Astrocyte (in vitro differentiated cells and primary cell): Measurements from ENCODE around the gene FAM163A. TPM values are rescaled to one million over a fixed set of nuclear protein-coding genes. Genes with fewer than 3 reads are reported as not detected.
"Not testable (repeated sequence)": the region's sequence is repeated elsewhere in the genome, so short reads cannot be mapped to it uniquely, and the experiment has no call there.

Experiments
- DNase-seq: peaks from one replicate; pipeline ENCODE4 v3.0.0-alpha.2; 2010; ENCODE audit warnings: low read depth
- FAIRE-seq: peaks from 2 replicates; lab custom pipeline; 2011; peaks lifted over from hg19 to GRCh38; lab: Jason Lieb, UNC
- H2AFZ ChIP-seq: 2 replicates; pipeline ENCODE4 v1.6.0; 2012; ENCODE audit warnings: low read depth, low read length, inconsistent platforms
- H3K27ac ChIP-seq: 2 replicates; pipeline ENCODE4 v1.5.1; 2011; ENCODE audit warnings: low read depth, low read length, inconsistent platforms
- H3K27me3 ChIP-seq: 2 replicates; pipeline ENCODE4 v1.6.0; 2011; ENCODE audit warnings: low read length, inconsistent platforms; ENCODE audit not compliant: insufficient read depth
- H3K36me3 ChIP-seq: 2 replicates; pipeline ENCODE4 v1.5.1; 2011; ENCODE audit warnings: low read length, inconsistent platforms; ENCODE audit not compliant: insufficient read depth
- H3K4me1 ChIP-seq: 2 replicates; pipeline ENCODE4 v1.5.1; 2011; ENCODE audit warnings: low read length, inconsistent platforms; ENCODE audit not compliant: insufficient read depth
- H3K4me2 ChIP-seq: 2 replicates; pipeline ENCODE4 v1.6.0; 2012; ENCODE audit warnings: low read length, inconsistent platforms
- H3K4me3 ChIP-seq: 2 replicates; pipeline ENCODE4 v1.5.1; 2011; ENCODE audit warnings: low read depth, mild to moderate bottlenecking, low read length, inconsistent platforms; ENCODE audit not compliant: insufficient read depth
- H3K79me2 ChIP-seq: 2 replicates; pipeline ENCODE4 v1.6.0; 2012; ENCODE audit warnings: mild to moderate bottlenecking, low read length, inconsistent platforms; ENCODE audit not compliant: insufficient read depth
- H3K9ac ChIP-seq: 2 replicates; pipeline ENCODE4 v1.6.0; 2012; ENCODE audit warnings: mild to moderate bottlenecking, low read length, inconsistent platforms
- H3K9me3 ChIP-seq: 2 replicates; pipeline ENCODE4 v1.5.1; 2012; ENCODE audit warnings: low read depth, mild to moderate bottlenecking, low read length, inconsistent platforms; ENCODE audit not compliant: insufficient read depth
- H4K20me1 ChIP-seq: 2 replicates; pipeline ENCODE4 v1.6.0; 2012; ENCODE audit warnings: low read length, inconsistent platforms; ENCODE audit not compliant: insufficient read depth
- H3K27ac Mint-ChIP-seq: one replicate; pipeline ENCODE4 v1.8.0; 2021; ENCODE audit warnings: mild to moderate bottlenecking, mixed read lengths; ENCODE audit not compliant: unreplicated experiment
- H3K27me3 Mint-ChIP-seq: one replicate; pipeline ENCODE4 v1.8.0; 2021; ENCODE audit warnings: low read depth, mixed read lengths; ENCODE audit not compliant: unreplicated experiment
- H3K36me3 Mint-ChIP-seq: one replicate; pipeline ENCODE4 v1.8.0; 2021; ENCODE audit warnings: low read depth, mixed read lengths; ENCODE audit not compliant: unreplicated experiment
- H3K4me1 Mint-ChIP-seq: one replicate; pipeline ENCODE4 v1.8.0; 2021; ENCODE audit warnings: low read depth, mixed read lengths; ENCODE audit not compliant: unreplicated experiment
- H3K4me3 Mint-ChIP-seq: one replicate; pipeline ENCODE4 v1.8.0; 2021; ENCODE audit warnings: mild to moderate bottlenecking, moderate library complexity, mixed read lengths; ENCODE audit not compliant: unreplicated experiment
- H3K9me3 Mint-ChIP-seq: one replicate; pipeline ENCODE4 v1.8.0; 2021; ENCODE audit warnings: mild to moderate bottlenecking, mixed read lengths; ENCODE audit not compliant: unreplicated experiment
- EZH2 ChIP-seq: IDR thresholded peaks from 2 replicates; pipeline ENCODE4 v1.6.1; 2012; ENCODE audit warnings: mild to moderate bottlenecking, low read length, inconsistent platforms; ENCODE audit not compliant: insufficient read depth
- total RNA-seq: library from RNA; stranded (reverse); gene quantifications from 2 replicates; pipeline ENCODE4 v1.2.1, GENCODE V29; 2021
- TF ChIP-seq, protein P1 (sequence below): IDR thresholded peaks from 2 replicates; pipeline ENCODE4 v1.5.1; 2011; ENCODE audit warnings: low read depth, mild to moderate bottlenecking, inconsistent platforms, low read length, moderate library complexity; ENCODE audit not compliant: insufficient read depth

The FAM163A gene
- total RNA-seq, 1 donor from 2014 or later: not detected

DNA sequence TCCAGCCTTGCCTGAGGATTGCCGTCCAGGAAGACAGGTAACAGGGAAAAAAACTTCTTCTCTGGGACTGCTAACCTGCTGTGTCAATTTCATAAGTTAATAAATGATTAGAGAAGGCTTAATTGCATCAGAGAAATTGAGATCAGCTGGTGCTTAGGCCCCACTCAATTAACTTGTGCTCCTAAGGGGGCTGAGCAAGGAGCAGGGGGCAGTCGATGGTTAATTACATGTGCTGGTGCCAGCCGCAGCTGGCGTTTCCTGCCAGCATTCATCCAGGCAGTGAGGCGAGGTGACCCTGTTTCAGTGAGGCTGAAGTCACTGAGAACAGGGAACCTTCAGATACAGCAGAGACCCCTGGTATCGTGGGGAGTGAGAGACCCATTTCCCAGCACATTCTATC is 60.0 kb downstream of the FAM163A start:
- FAIRE-seq: no peak
- H3K4me1 Mint-ChIP-seq: peaks cover 6% of the 10 kb centered on the region

DNA sequence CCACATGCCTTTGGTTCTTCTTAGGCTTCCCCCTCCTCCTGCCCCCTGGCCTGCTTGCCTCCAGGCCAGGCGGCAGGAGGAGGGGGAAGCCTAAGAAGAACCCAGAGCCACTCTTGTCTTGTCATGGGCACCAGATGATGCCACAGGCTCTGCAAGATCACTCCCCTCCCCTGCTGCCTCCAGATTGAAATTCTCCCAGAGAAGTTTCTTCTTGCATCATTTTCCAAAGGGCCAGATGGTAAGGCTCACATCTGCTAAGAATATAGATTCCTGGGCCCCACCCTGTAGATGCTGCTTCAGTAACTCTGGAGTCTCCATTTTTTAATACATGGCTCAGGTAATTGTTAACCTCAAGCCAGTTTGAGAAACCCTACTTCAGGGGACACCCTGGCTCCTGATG is 60.8 kb downstream of the FAM163A start:
- Histone ChIP-seq H2AFZ (no peak overlapping the region), H3K79me2 (no peaks in the 10 kb centered on the region), H3K27me3 (peaks cover 44% of the 10 kb centered on the region), H3K9ac (no peak overlapping the region), H3K27ac (no peak overlapping the region), H3K4me1 (peaks cover 15% of the 10 kb centered on the region), H3K4me3 (no peak overlapping the region), H3K36me3 (no peaks in the 10 kb centered on the region), H4K20me1 (no peaks in the 10 kb centered on the region), H3K4me2 (no peak overlapping the region), H3K9me3 (no peaks in the 10 kb centered on the region)
- Mint-ChIP-seq H3K4me1 (peaks cover 10% of the 10 kb centered on the region), H3K4me3 (no peak overlapping the region), H3K9me3 (no peaks in the 10 kb centered on the region), H3K27ac (no peak overlapping the region), H3K36me3 (no peaks in the 10 kb centered on the region), H3K27me3 (peaks cover 42% of the 10 kb centered on the region)
- no peak for FAIRE-seq
- TF ChIP-seq, protein P1, sequence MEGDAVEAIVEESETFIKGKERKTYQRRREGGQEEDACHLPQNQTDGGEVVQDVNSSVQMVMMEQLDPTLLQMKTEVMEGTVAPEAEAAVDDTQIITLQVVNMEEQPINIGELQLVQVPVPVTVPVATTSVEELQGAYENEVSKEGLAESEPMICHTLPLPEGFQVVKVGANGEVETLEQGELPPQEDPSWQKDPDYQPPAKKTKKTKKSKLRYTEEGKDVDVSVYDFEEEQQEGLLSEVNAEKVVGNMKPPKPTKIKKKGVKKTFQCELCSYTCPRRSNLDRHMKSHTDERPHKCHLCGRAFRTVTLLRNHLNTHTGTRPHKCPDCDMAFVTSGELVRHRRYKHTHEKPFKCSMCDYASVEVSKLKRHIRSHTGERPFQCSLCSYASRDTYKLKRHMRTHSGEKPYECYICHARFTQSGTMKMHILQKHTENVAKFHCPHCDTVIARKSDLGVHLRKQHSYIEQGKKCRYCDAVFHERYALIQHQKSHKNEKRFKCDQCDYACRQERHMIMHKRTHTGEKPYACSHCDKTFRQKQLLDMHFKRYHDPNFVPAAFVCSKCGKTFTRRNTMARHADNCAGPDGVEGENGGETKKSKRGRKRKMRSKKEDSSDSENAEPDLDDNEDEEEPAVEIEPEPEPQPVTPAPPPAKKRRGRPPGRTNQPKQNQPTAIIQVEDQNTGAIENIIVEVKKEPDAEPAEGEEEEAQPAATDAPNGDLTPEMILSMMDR: no peak
- no peak for DNase-seq

More for the DNA sequence above, 60.0 kb downstream of the FAM163A start:
- Histone ChIP-seq H3K4me2 (no peak overlapping the region), H3K27me3 (peaks cover 44% of the 10 kb centered on the region), H2AFZ (no peak overlapping the region), H3K9me3 (no peaks in the 10 kb centered on the region), H3K4me3 (no peak overlapping the region), H3K4me1 (peaks cover 9% of the 10 kb centered on the region), H3K79me2 (no peaks in the 10 kb centered on the region), H3K36me3 (no peaks in the 10 kb centered on the region), H4K20me1 (no peaks in the 10 kb centered on the region), H3K9ac (no peak overlapping the region), H3K27ac (no peak overlapping the region)
- Mint-ChIP-seq H3K27me3 (peaks cover 45% of the 10 kb centered on the region), H3K36me3 (no peaks in the 10 kb centered on the region), H3K9me3 (no peaks in the 10 kb centered on the region), H3K27ac (no peak overlapping the region), H3K4me3 (no peak overlapping the region)
- no peak for TF ChIP-seq EZH2
- TF ChIP-seq, protein P1: no peak
- no peak for DNase-seq

GRCh38 chr1:179804417-179804816 is 61.3 kb downstream of the FAM163A start:
- H3K27ac Mint-ChIP-seq, H3K27ac ChIP-seq, H3K4me3 Mint-ChIP-seq, H3K36me3 Mint-ChIP-seq, H3K9me3 Mint-ChIP-seq, H3K9ac ChIP-seq, H3K4me3 ChIP-seq, H3K36me3 ChIP-seq, H3K9me3 ChIP-seq, H4K20me1 ChIP-seq, H3K79me2 ChIP-seq, DNase-seq, H2AFZ ChIP-seq, H3K4me2 ChIP-seq, FAIRE-seq: not testable (repeated sequence)
- Mint-ChIP-seq H3K27me3 (peaks cover 38% of the 10 kb centered on the region), H3K4me1 (peaks cover 13% of the 10 kb centered on the region)
- Histone ChIP-seq H3K4me1 (peaks cover 15% of the 10 kb centered on the region), H3K27me3 (peaks cover 44% of the 10 kb centered on the region)
